Gastroesophageal sphincter (tissue), 3 donors: ENCODE results near the gene GRM4.

Source experiments
- CTCF ChIP-seq, 4 experiments: fragments of 200-600 bp in 2 of 4; fragments of 450-650 bp in 2 of 4; sonication (generic) in 1 of 4; IDR thresholded peaks; one replicate each; pipeline ENCODE4 v1.5.1; 2017 to 2019; ENCODE audit warnings: antibody characterized with exemption in 4 of 4, mild to moderate bottlenecking in 2 of 4, moderate library complexity in 2 of 4
- EP300 ChIP-seq: sonication (generic); formaldehyde crosslinking; IDR thresholded peaks from one replicate; pipeline ENCODE4 v1.6.1; 2017; ENCODE audit warnings: antibody characterized with exemption, mild to moderate bottlenecking
- POLR2A ChIP-seq, 2 donors: fragments of 450-650 bp; IDR thresholded peaks; one replicate each; pipeline ENCODE4 v1.6.1; 2017; ENCODE audit warnings: antibody characterized with exemption in 2 of 2, mild to moderate bottlenecking in 2 of 2, moderate library complexity in 1 of 2

- TF ChIP-seq EP300 = no peak
- no peak for TF ChIP-seq POLR2A (IDR thresholded peaks at IDR 0.05)
- no peak for TF ChIP-seq CTCF (IDR thresholded peaks at IDR 0.05)
Measured at GRCh38 chr6:34022250-34022872, 123.5 kb downstream of the GRM4 start.
